ENCODE measurements around the gene CTNNBL1.

DNA sequence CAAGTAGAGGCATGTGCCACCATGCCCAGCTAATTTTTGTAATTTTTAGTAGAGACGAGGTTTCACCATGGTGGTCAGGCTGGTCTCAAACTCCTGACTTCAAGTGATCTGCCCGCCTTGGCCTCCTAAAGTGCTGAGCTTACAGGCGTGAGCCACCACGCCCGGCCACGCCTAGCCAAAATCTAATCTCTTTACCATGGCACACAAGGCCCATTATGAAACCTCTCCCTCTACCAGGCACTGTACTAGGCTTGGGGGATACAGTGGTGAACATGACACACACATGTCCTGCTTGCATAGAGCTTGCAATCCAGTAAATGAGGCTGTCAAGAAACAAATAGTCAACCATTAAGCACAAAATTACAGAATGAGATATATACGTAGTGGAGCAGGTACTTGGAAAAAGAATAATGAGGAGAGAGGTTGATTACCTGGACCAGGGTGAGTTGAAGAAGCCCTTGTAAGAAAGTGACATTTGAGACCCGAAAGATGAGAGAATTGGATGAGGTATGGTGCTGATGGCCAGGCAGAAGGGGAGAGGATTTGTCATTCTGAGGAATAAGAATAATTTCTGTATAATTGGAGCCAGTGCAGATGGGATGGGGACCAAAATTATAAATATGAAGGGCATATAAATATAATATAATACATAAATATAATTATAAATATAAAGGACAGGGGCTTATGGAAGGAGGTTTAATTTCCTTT lies 1.2 kb upstream of the CTNNBL1 start:
- TF ChIP-seq SIN3A (IDR thresholded peaks at IDR 0.05; ENCODE audit: borderline replicate concordance, insufficient read depth, low read depth, low read length) = no peak
- TF ChIP-seq, protein P1, sequence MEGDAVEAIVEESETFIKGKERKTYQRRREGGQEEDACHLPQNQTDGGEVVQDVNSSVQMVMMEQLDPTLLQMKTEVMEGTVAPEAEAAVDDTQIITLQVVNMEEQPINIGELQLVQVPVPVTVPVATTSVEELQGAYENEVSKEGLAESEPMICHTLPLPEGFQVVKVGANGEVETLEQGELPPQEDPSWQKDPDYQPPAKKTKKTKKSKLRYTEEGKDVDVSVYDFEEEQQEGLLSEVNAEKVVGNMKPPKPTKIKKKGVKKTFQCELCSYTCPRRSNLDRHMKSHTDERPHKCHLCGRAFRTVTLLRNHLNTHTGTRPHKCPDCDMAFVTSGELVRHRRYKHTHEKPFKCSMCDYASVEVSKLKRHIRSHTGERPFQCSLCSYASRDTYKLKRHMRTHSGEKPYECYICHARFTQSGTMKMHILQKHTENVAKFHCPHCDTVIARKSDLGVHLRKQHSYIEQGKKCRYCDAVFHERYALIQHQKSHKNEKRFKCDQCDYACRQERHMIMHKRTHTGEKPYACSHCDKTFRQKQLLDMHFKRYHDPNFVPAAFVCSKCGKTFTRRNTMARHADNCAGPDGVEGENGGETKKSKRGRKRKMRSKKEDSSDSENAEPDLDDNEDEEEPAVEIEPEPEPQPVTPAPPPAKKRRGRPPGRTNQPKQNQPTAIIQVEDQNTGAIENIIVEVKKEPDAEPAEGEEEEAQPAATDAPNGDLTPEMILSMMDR (IDR thresholded peaks at IDR 0.05) = no peak

Measured in Panc1 (cell line).